Measurements from ENCODE around the gene SOX18. TPM values are rescaled to one million over a fixed set of nuclear protein-coding genes. Genes with fewer than 3 reads are reported as not detected.

The SOX18 gene
- polyA plus RNA-seq, 3 donors = 5.5 to 12.1 (median 12.1) TPM

DNA sequence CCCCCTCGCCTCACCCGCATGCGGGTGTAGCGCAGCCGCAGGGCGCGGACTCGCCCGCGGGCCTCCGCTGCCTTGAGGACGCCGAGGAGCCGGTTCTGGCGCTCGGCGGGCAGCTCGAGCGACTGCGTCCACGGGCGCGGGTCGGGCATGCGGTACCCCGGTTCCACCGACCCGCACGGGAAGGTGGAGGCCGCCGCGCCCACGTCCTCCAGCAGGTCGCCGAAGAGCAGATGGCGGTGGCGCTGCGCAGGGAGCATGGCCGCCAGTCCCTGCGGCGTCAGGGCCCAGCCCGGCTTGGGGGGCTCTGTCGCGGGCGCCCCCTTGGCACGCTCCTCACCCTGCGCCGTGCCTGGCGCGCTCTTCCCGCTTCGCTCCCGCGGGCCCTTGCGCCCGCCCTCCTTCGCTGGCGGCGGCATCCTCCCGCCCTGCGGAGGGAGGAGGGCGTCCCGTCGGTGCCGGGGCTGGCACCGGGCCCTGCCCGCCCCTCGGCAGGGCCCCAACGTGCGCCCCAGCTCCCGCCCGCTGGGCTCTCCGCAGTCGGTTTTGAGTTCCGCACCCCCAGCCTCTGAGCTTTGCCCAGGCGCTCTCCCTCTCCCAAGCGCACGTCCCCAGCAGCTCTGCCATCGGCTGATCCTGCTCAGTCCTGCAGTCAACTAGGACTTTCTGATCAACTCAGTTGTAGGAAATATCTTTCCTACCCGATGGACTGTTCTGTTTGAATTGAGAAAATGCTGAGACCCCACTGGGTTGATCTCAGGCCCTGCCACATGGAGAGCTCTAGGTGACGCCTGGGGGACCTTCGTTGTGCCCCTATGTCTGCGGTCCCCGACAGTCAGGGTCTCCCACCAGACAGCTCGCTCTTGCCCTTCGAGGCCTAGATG is 34.6 kb upstream of the SOX18 start, which contains the start of gene LKAAEAR1:
LKAAEAR1 (minus strand) TSS at position 595 of the 881 bp plus-strand sequence; CDS start at position 416, 179 bp downstream.
- no peak for DNase-seq (ENCODE audit: extremely low read depth in 1 of 11, low read depth in 9 of 11, low spot score in 4 of 11)

GRCh38 chr20:64083378-64083803 is 34.0 kb upstream of the SOX18 start:
- peak in 6 of 11 donors; percentile 59 to 73 (median 68) for DNase-seq (ENCODE audit: extremely low read depth in 1 of 11, low read depth in 9 of 11, low spot score in 4 of 11)

GRCh38 chr20:64082820-64083377 is 33.5 kb upstream of the SOX18 start:
- DNase-seq (ENCODE audit: extremely low read depth in 1 of 11, low read depth in 9 of 11, low spot score in 4 of 11) = no peak

- no peak for DNase-seq (ENCODE audit: extremely low read depth in 1 of 11, low read depth in 9 of 11, low spot score in 4 of 11)
Measured at GRCh38 chr20:64082126-64082731, 32.8 kb upstream of the SOX18 start.

DNA sequence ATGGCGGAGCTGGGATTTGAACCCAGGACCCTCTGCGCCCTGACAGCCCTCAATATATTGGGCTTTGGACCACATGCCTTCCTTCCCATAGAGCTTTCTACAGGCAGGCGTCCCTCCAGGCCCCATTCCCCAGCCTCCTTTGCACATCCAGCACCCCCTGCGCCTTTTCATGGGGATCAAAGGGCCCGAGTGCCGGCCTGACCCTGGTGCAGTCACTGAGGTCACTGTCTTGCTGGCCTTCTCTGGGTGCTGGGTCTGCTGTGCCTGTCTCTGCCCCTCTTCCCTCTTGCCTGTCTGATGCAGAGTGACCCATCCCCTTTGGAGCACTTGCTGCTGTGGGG is 32.2 kb upstream of the SOX18 start:
- no peak for DNase-seq (ENCODE audit: extremely low read depth in 1 of 11, low read depth in 9 of 11, low spot score in 4 of 11)

GRCh38 chr20:64080813-64081623 is 31.6 kb upstream of the SOX18 start:
- no peak for DNase-seq (ENCODE audit: extremely low read depth in 1 of 11, low read depth in 9 of 11, low spot score in 4 of 11)

- DNase-seq (ENCODE audit: extremely low read depth in 1 of 11, low read depth in 9 of 11, low spot score in 4 of 11) = no peak
Measured at GRCh38 chr20:64080013-64080812, 30.8 kb upstream of the SOX18 start, which contains the start of gene OPRL1. TSS of gene OPRL1 (plus strand) at chr20:64080082. CDS start at chr20:64092721, 12,639 bp downstream.

- DNase-seq (ENCODE audit: extremely low read depth in 1 of 11, low read depth in 9 of 11, low spot score in 4 of 11) = no peak
Measured at GRCh38 chr20:64079273-64080012, 30.0 kb upstream of the SOX18 start, which contains the start of gene RGS19. TSS of gene RGS19 (minus strand) at chr20:64079518. CDS start at chr20:64076886, 2,632 bp downstream.

DNA sequence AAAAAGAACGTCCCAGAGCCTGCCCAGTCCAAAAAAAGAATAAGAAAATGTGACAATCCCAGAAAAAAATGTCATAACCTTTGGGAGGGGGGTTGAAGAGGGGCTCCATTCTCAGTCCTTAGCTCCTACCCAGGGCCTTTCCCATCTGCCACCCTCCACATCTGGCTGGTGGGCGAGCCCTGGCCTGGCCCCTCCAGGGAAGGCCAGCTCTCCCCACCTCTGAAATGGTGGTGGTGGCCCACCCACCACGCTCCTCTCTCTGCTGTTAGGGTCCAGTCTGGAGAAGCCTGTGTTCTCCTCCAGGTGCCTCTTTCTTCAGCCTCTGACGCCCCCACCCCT is 29.5 kb upstream of the SOX18 start:
- DNase-seq (ENCODE audit: extremely low read depth in 1 of 11, low read depth in 9 of 11, low spot score in 4 of 11) = no peak

- no peak for DNase-seq (ENCODE audit: extremely low read depth in 1 of 11, low read depth in 9 of 11, low spot score in 4 of 11)
Measured at GRCh38 chr20:64077876-64078551, 28.6 kb upstream of the SOX18 start.

DNA sequence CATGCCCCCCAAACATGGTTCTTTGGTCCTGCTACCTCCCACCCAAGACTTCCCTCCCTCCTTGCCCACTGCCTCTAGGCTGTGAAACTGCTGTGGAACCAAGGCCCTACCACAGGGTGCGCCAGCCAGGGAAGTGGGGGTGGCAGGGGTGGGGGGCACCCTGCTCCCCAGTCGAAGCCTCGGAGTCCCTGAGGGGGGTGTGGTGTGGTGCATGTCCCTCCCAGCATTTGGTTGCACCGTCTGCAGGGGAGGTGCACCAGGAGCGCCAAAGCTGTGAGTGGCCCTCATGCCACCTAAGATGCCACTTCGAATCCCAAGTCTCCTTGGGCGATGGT is 28.1 kb upstream of the SOX18 start:
- no peak for DNase-seq (ENCODE audit: extremely low read depth in 1 of 11, low read depth in 9 of 11, low spot score in 4 of 11)

- DNase-seq (ENCODE audit: extremely low read depth in 1 of 11, low read depth in 9 of 11, low spot score in 4 of 11) = no peak
Measured at GRCh38 chr20:64077094-64077493, 27.7 kb upstream of the SOX18 start.

DNA sequence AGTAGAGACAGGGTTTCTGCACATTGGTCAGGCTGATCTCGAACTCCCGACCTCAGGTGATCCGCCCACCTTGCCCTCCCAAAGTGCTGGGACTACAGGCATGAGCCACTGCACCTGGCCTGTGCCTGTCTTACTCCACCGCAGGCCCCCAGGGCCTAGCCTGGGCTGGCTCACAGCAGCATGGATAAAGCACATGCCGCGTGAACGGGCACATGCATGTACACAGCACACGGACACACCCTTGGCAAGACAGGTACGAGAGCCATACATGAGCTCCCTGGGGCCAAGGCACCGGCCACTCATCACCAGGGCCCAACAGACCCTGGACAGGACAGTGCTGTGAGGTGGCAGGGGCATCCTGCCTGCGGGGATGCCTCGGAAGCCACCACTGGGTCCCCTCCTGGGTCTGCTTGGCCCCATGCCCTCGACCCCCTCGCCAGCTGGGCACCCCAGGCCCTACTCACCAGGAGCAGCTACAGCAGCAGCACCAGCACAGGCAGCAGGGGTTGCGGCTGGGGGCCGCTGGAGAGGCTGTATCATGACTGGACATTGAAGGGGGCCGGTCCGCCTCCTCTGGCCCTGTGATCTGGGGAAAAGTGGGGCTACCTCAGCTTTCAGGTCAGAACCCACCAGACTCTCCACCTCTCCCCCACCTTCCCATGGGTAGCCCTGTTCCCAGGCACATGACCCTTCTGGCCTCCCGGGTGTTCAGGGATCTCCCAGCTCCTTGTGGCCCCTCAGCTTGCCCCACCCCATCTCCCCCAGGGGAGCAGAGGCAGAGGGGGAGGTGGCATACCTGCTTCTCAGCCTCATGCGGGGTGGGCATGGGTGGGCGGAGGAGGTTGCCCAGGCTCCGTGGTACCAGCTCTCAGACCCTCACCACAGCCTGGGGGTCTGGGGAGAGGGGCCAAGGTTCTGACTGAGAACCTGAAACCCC is 26.9 kb upstream of the SOX18 start:
- no peak for DNase-seq (ENCODE audit: extremely low read depth in 1 of 11, low read depth in 9 of 11, low spot score in 4 of 11)

DNA sequence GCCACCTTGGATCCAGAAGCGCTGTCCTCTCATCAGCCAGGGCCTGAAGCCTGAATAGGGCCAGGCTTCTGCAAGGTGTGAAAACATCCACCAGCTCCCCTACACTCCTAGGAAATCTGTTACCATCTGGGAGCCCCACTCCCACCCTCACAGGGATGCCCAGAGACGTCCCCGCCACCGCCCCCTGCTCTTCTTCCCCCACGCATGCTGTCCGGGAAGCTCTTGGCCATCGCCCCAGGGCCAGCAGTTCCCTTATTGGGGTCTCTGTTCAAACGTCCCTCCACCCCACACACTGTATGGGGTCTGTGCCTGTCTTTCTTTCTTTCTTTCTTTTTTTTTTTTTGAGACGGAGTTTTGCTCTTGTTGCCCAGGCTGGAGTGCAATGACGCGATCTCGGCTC is 26.1 kb upstream of the SOX18 start:
- DNase-seq (ENCODE audit: extremely low read depth in 1 of 11, low read depth in 9 of 11, low spot score in 4 of 11) = no peak

DNA sequence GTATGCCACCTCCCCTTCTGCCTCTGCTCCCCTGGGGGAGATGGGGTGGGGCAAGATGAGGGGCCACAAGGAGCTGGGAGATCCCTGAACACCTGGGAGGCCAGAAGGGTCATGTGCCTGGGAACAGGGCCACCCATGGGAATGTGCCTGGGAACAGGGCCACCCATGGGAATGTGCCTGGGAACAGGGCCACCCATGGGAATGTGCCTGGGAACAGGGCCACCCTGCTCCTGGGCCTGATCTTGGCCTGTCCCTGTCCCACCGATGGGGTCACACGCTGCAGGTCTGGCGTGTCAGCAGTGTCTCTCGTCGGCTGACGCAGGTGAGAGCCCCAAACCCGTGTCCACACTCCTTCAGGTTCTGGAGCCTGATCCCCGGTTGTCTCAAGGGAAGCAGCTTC is 25.5 kb upstream of the SOX18 start:
- no peak for DNase-seq (ENCODE audit: extremely low read depth in 1 of 11, low read depth in 9 of 11, low spot score in 4 of 11)

- no peak for DNase-seq (ENCODE audit: extremely low read depth in 1 of 11, low read depth in 9 of 11, low spot score in 4 of 11)
Measured at GRCh38 chr20:64074184-64074789, 24.8 kb upstream of the SOX18 start.

Measured in renal cortex interstitium (tissue), 11 donors.